H1 (cell line): ENCODE data around the gene PHOSPHO1. TPM values are rescaled to one million over a fixed set of nuclear protein-coding genes. Genes with fewer than 3 reads are reported as not detected.

Experiments
- CTCF ChIA-PET: fragments of 300-600 bp; sonication (Branson Sonifier 250); formaldehyde crosslinking; loops from one replicate; lab custom pipeline; 2021; ENCODE audit not compliant: partially characterized antibody; lab: Charles Lee
- POLR2A ChIA-PET: fragments of 300-600 bp; sonication (Branson Sonifier 250); formaldehyde crosslinking; loops from one replicate; lab custom pipeline; 2021; ENCODE audit warnings: inconsistent platforms; ENCODE audit not compliant: partially characterized antibody; lab: Charles Lee
- DNase-seq, 2 experiments: peaks; one replicate each; pipeline versions ENCODE4 v3.0.0 to v3.0.0-alpha.2; 2010 to 2022; ENCODE audit warnings: low spot score in 2 of 2, low read depth in 1 of 2, mixed read lengths in 1 of 2
- FAIRE-seq: peaks from 2 replicates; lab custom pipeline; 2011; peaks lifted over from hg19 to GRCh38; lab: Jason Lieb, UNC
- H2AFZ ChIP-seq: 2 replicates; pipeline ENCODE4 v1.8.1; 2012; ENCODE audit warnings: low read length, inconsistent platforms
- H2AK5ac ChIP-seq: 2 replicates; pipeline ENCODE4 v1.6.1; 2013; ENCODE audit warnings: low read depth, low read length
- H2BK120ac ChIP-seq: replicated peaks from 2 replicates; pipeline ENCODE3; 2013; ENCODE audit warnings: low read depth, low read length, inconsistent platforms
- H2BK12ac ChIP-seq: 2 replicates; pipeline ENCODE4 v1.6.1; 2013; ENCODE audit warnings: low read depth, low read length
- H2BK15ac ChIP-seq: 2 replicates; pipeline ENCODE4 v1.6.1; 2013; ENCODE audit warnings: low read length
- H2BK20ac ChIP-seq: 2 replicates; pipeline ENCODE4 v1.6.1; 2013; ENCODE audit warnings: low read length
- H2BK5ac ChIP-seq: 2 replicates; pipeline ENCODE4 v1.6.1; 2013; ENCODE audit warnings: low read depth, low read length
- H3K14ac ChIP-seq: 2 replicates; pipeline ENCODE4 v1.6.1; 2013; ENCODE audit warnings: inconsistent platforms; ENCODE audit not compliant: insufficient read length
- H3K18ac ChIP-seq: 2 replicates; pipeline ENCODE4 v1.6.1; 2013; ENCODE audit warnings: low read length; ENCODE audit errors: extremely low read depth
- H3K23ac ChIP-seq: 2 replicates; pipeline ENCODE4 v1.6.1; 2013; ENCODE audit warnings: inconsistent platforms; ENCODE audit not compliant: insufficient read length
- H3K23me2 ChIP-seq: 2 replicates; pipeline ENCODE4 v1.6.1; 2013; ENCODE audit warnings: low read depth, low read length
- H3K27ac ChIP-seq: 2 replicates; pipeline ENCODE4 v1.6.1; 2011; ENCODE audit warnings: low read depth, low read length, inconsistent platforms
- H3K27me3 ChIP-seq, 4 experiments: replicated peaks in 1 of 4; 1 replicate in 1 of 4; 2 replicates in 3 of 4; pipeline versions ENCODE4 v1.6.1 to v1.8.1; 2011 to 2013; ENCODE audit warnings: low read length in 3 of 4, mild to moderate bottlenecking in 3 of 4, inconsistent platforms in 2 of 4, mixed read lengths in 2 of 4, moderate library complexity in 1 of 4; ENCODE audit not compliant: control insufficient read depth in 3 of 4, insufficient read depth in 3 of 4; ENCODE audit errors: extremely low read depth in 1 of 4
- H3K36me3 ChIP-seq, 4 experiments: 2 replicates each; pipeline versions ENCODE4 v1.6.1 to v1.8.1; 2011 to 2013; ENCODE audit warnings: mild to moderate bottlenecking in 4 of 4, low read length in 3 of 4, moderate library complexity in 2 of 4, control low read depth in 1 of 4, inconsistent platforms in 1 of 4; ENCODE audit not compliant: insufficient read depth in 4 of 4, control insufficient read depth in 2 of 4
- H3K4ac ChIP-seq: replicated peaks from 2 replicates; pipeline ENCODE3; 2013; ENCODE audit warnings: low read length, low read depth, mixed read lengths, inconsistent platforms; ENCODE audit not compliant: insufficient read length
- H3K4me1 ChIP-seq, 4 experiments: replicated peaks in 1 of 4; 1 replicate in 1 of 4; 2 replicates in 3 of 4; pipeline versions ENCODE4 v1.6.1 to v1.8.1; 2011 to 2013; ENCODE audit warnings: low read length in 3 of 4, inconsistent platforms in 2 of 4, mixed read lengths in 1 of 4; ENCODE audit not compliant: insufficient read depth in 4 of 4, control insufficient read depth in 3 of 4
- H3K4me2 ChIP-seq, 2 experiments: 2 replicates each; pipeline versions ENCODE4 v1.6.1 to v1.8.1; 2011 to 2013; ENCODE audit warnings: low read depth in 2 of 2, low read length in 2 of 2, control low read depth in 1 of 2, inconsistent platforms in 1 of 2, mild to moderate bottlenecking in 1 of 2; ENCODE audit not compliant: insufficient read depth in 1 of 2
- H3K4me3 ChIP-seq, 4 experiments: fragments of 200-600, 300-600 bp in 1 of 4; sonication (generic), shearing (Covaris generic), sonication (Bioruptor Twin) in 1 of 4; 2 replicates each; pipeline versions ENCODE4 v1.5.1 to v1.8.1; 2011 to 2016; ENCODE audit warnings: low read length in 4 of 4, low read depth in 3 of 4, control low read depth in 2 of 4, inconsistent platforms in 2 of 4, mild to moderate bottlenecking in 2 of 4, mixed read lengths in 1 of 4, moderate library complexity in 1 of 4; ENCODE audit not compliant: insufficient read depth in 2 of 4; ENCODE audit errors: extremely low read depth in 1 of 4
- H3K56ac ChIP-seq: replicated peaks from 2 replicates; pipeline ENCODE3; 2013; ENCODE audit warnings: low read depth, mild to moderate bottlenecking, mixed read lengths, low read length, inconsistent platforms; ENCODE audit not compliant: insufficient read length
- H3K79me1 ChIP-seq: 2 replicates; pipeline ENCODE4 v1.6.1; 2013; ENCODE audit warnings: low read depth, low read length, control low read depth
- H3K79me2 ChIP-seq, 2 experiments: 2 replicates each; pipeline versions ENCODE4 v1.6.1 to v1.8.1; 2012 to 2013; ENCODE audit warnings: low read length in 2 of 2, mild to moderate bottlenecking in 2 of 2, inconsistent platforms in 1 of 2; ENCODE audit not compliant: insufficient read depth in 2 of 2, control insufficient read depth in 1 of 2
- H3K9ac ChIP-seq, 4 experiments: replicated peaks in 1 of 4; 1 replicate in 1 of 4; 2 replicates in 3 of 4; pipeline versions ENCODE4 v1.6.1 to v1.8.1; 2011 to 2013; ENCODE audit warnings: low read depth in 3 of 4, low read length in 3 of 4, control low read depth in 2 of 4, mild to moderate bottlenecking in 2 of 4, moderate library complexity in 2 of 4, inconsistent platforms in 1 of 4; ENCODE audit errors: extremely low read depth in 1 of 4
- H3K9me3 ChIP-seq, 2 experiments: 2 replicates each; pipeline versions ENCODE4 v1.6.1 to v1.8.1; 2012 to 2013; ENCODE audit warnings: mild to moderate bottlenecking in 2 of 2, moderate library complexity in 2 of 2, control low read depth in 1 of 2, inconsistent platforms in 1 of 2, low read depth in 1 of 2, low read length in 1 of 2, mixed read lengths in 1 of 2; ENCODE audit not compliant: insufficient read depth in 2 of 2
- H4K20me1 ChIP-seq, 2 experiments: replicated peaks in 1 of 2; 2 replicates each; pipeline versions ENCODE3 to v1.8.1; 2011 to 2013; ENCODE audit warnings: inconsistent platforms in 2 of 2, low read length in 2 of 2, mild to moderate bottlenecking in 1 of 2; ENCODE audit not compliant: insufficient read depth in 2 of 2, control insufficient read depth in 1 of 2
- H4K5ac ChIP-seq: 2 replicates; pipeline ENCODE4 v1.6.1; 2013; ENCODE audit warnings: low read length, low read depth, mixed read lengths, inconsistent platforms; ENCODE audit not compliant: insufficient read length
- H4K8ac ChIP-seq: 2 replicates; pipeline ENCODE4 v1.8.0; 2013; ENCODE audit warnings: mild to moderate bottlenecking, moderate library complexity, low read length, inconsistent platforms; ENCODE audit not compliant: insufficient read depth; ENCODE audit errors: extremely low read depth
- H4K91ac ChIP-seq: replicated peaks from 2 replicates; pipeline ENCODE3; 2013; ENCODE audit warnings: low read length, mixed read lengths, inconsistent platforms; ENCODE audit not compliant: insufficient read length
- MAFK ChIP-seq: IDR thresholded peaks from 2 replicates; pipeline ENCODE4 v1.6.1; 2012; ENCODE audit warnings: low read depth, mild to moderate bottlenecking, improper control_type of control experiment, low read length
- NRF1 ChIP-seq: IDR thresholded peaks from 2 replicates; pipeline ENCODE4 v1.6.1; 2011; ENCODE audit warnings: mild to moderate bottlenecking, low read depth, low read length, improper control_type of control experiment
- POLR2A ChIP-seq, 2 experiments: IDR thresholded peaks; 1 replicate in 1 of 2; 2 replicates in 1 of 2; pipeline ENCODE4 v1.6.1; 2011; ENCODE audit warnings: low read depth in 2 of 2, low read length in 2 of 2, mild to moderate bottlenecking in 2 of 2; ENCODE audit errors: control extremely low read depth in 1 of 2
- POLR2AphosphoS5 ChIP-seq: IDR thresholded peaks from 2 replicates; pipeline ENCODE4 v1.6.1; 2011; ENCODE audit warnings: low read depth, low read length
- SAP30 ChIP-seq: fragments of 300-600 bp; sonication (generic); IDR thresholded peaks from 2 replicates; pipeline ENCODE4 v1.7.1; 2012; ENCODE audit warnings: low read length, moderate library complexity, mild to moderate bottlenecking, inconsistent platforms; ENCODE audit not compliant: insufficient read depth, insufficient replicate concordance
- SIRT6 ChIP-seq: IDR thresholded peaks from one replicate; pipeline ENCODE4 v1.7.1; 2012; ENCODE audit warnings: low read length, inconsistent platforms
- SP1 ChIP-seq: IDR thresholded peaks from 2 replicates; pipeline ENCODE4 v1.6.1; 2011; ENCODE audit warnings: low read depth, low read length
- TCF12 ChIP-seq: IDR thresholded peaks from 2 replicates; pipeline ENCODE4 v1.6.1; 2011; ENCODE audit warnings: low read depth, mild to moderate bottlenecking, low read length
- WGBS, 2 experiments: shearing (Covaris generic) in 1 of 2; methylation state at CpG; one replicate each; pipeline versions ENCODE4 v1.1.6 to v1.1.7; 2013 to 2015; ENCODE audit warnings: low lambda C conversion rate in 2 of 2, mixed read lengths in 2 of 2, inconsistent platforms in 1 of 2, low coverage in 1 of 2, missing lambda C conversion rate in 1 of 2; ENCODE audit not compliant: insufficient replicate concordance in 2 of 2, insufficient coverage in 1 of 2, insufficient read length in 1 of 2; ENCODE audit errors: extremely low coverage in 1 of 2, missing lambda C conversion rate in 1 of 2; 5-methylcytosine and 5-hydroxymethylcytosine counted together
- polyA plus RNA-seq, 7 experiments: library from polyadenylated mRNA; depleted of rRNA in 3 of 7; stranded (reverse) in 5 of 7; unstranded in 2 of 7; fragments of >200 nt in 5 of 7; fragments of 200-250 nt in 2 of 7; gene quantifications; 1 replicate in 5 of 7; 2 replicates in 1 of 7; 4 replicates in 1 of 7; pipeline versions ENCODE4 v1.2.1 to v1.2.3, GENCODE V29; 2011 to 2013; ENCODE audit warnings: missing spikeins in 2 of 7, mixed read lengths in 2 of 7
- total RNA-seq: library from RNA; stranded (reverse); fragmentation: NEBNext Ultra II Directional; extraction: Animal tissue kit (Norgen Biotek cat#: 25700); gene quantifications from 2 replicates; pipeline ENCODE4 v1.2.1, GENCODE V29; 2021

The PHOSPHO1 gene
- total and polyA plus RNA-seq, 2 of the 8 experiments (the other 6 are each of a cell fraction or from before 2014, with no cell fraction given), result 0.34 to 0.45 TPM

DNA sequence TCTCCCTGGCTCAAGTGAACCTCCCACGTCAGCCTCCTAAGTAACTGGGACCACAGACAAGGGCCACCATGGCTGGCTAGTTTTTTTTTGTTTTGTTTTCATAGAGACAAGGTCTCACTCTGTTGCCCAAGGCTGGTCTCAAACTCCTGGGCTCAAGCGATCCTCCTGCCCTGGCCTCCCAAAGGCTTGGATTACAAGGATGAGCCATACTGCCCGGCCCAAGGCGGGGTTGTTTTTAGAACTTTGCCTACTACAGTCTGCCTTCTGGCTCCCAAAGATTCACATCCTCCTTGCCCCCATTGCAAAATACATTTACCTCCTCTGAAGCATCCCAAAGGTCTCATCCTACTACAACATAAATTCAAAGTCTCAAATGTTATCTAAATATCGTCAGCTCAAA is 49.5 kb upstream of the PHOSPHO1 start:
- H3K27me3 ChIP-seq, result no peaks in the 10 kb centered on the region
- no peak overlapping the region for H3K4me3 ChIP-seq
- no peak overlapping the region for H2BK12ac ChIP-seq
- no peak overlapping the region for H4K5ac ChIP-seq
- no peak overlapping the region for H2AK5ac ChIP-seq
- no peak overlapping the region for H2BK15ac ChIP-seq
- no peak overlapping the region for H2BK20ac ChIP-seq
- DNase-seq (no peak), FAIRE-seq (no peak)
- H3K79me1 ChIP-seq, result no peaks in the 10 kb centered on the region
- TF ChIP-seq MAFK, result no peak
- no peak for TF ChIP-seq NRF1
- no peak for TF ChIP-seq SP1
- no peak for TF ChIP-seq SIRT6
- no peak for TF ChIP-seq POLR2A (IDR thresholded peaks at IDR 0.05; ENCODE audit: control extremely low read depth in 1 of 2, low read depth in 2 of 2, low read length in 2 of 2)
- no peak for TF ChIP-seq SAP30
- TF ChIP-seq POLR2AphosphoS5, result no peak
- no peak for TF ChIP-seq TCF12
- H3K23ac ChIP-seq, result no peak overlapping the region
- no peak overlapping the region for H3K56ac ChIP-seq
- ChIA-PET POLR2A (interaction anchor here (0.6 kb wide), 1 partner anchor 69 kb away, joined by 3 read pairs; no protein-coding TSS in a partner anchor), CTCF (interaction anchor here (0.6 to 7.6 kb wide), 5 partner anchors 10 to 418 kb away, joined by 3 to 59 read pairs (median 4); no protein-coding TSS in a partner anchor)
- no peak overlapping the region for H3K4me2 ChIP-seq
- H3K9me3 ChIP-seq, result no peaks in the 10 kb centered on the region
- no peaks in the 10 kb centered on the region for H3K23me2 ChIP-seq
- no peak overlapping the region for H2AFZ ChIP-seq
- H4K91ac ChIP-seq, result no peak overlapping the region
- H3K9ac ChIP-seq, result no peak overlapping the region
- no peak overlapping the region for H3K18ac ChIP-seq
- H3K79me2 ChIP-seq, result no peaks in the 10 kb centered on the region
- H3K36me3 ChIP-seq, result no peaks in the 10 kb centered on the region
- H2BK5ac ChIP-seq, result no peak overlapping the region
- H3K27ac ChIP-seq, result no peak overlapping the region
- no peak overlapping the region for H4K8ac ChIP-seq
- no peak overlapping the region for H2BK120ac ChIP-seq
- H4K20me1 ChIP-seq, result no peaks in the 10 kb centered on the region
- 85% methylated on average over 5 of the region's 5 CpGs; no CpG with 5 or more reads in 1 of the 2 experiments for WGBS, 2 experiments
- peaks cover 0 to 3% (median 2%) of the 10 kb centered on the region in 4 experiments; a peak in 4 of 7 replicates for H3K4me1 ChIP-seq
- H3K4ac ChIP-seq, result no peak overlapping the region
- no peak overlapping the region for H3K14ac ChIP-seq
